Adipocyte (in vitro differentiated cells): ENCODE measurements around the gene DEPDC5.
"Not testable (repeated sequence)": the region's sequence is repeated elsewhere in the genome, so short reads cannot be mapped to it uniquely, and the experiment has no call there.

Source experiments
- DNase-seq: peaks from one replicate; pipeline ENCODE4 v3.0.0-alpha.2; 2015; ENCODE audit warnings: low read depth
- H3K27me3 ChIP-seq: replicated peaks from 2 replicates; pipeline ENCODE4 v1.7.0; 2013; ENCODE audit warnings: mild to moderate bottlenecking, low read length, moderate library complexity; ENCODE audit not compliant: control insufficient read depth, insufficient read depth
- H3K36me3 ChIP-seq: 2 replicates; pipeline ENCODE4 v1.7.0; 2013; ENCODE audit warnings: low read length, mild to moderate bottlenecking, moderate library complexity; ENCODE audit not compliant: control insufficient read depth, insufficient read depth, severe bottlenecking
- H3K4me1 ChIP-seq: 2 replicates; pipeline ENCODE4 v1.7.0; 2013; ENCODE audit warnings: mild to moderate bottlenecking, low read length, moderate library complexity; ENCODE audit not compliant: control insufficient read depth, insufficient read depth
- H3K4me3 ChIP-seq: 2 replicates; pipeline ENCODE4 v1.7.0; 2013; ENCODE audit warnings: mild to moderate bottlenecking, low read length, moderate library complexity
- H3K9ac ChIP-seq: 2 replicates; pipeline ENCODE4 v1.7.0; 2013; ENCODE audit warnings: mild to moderate bottlenecking, low read length, moderate library complexity
- H3K9me3 ChIP-seq: 2 replicates; pipeline ENCODE4 v1.7.0; 2013; ENCODE audit warnings: mild to moderate bottlenecking, low read length, moderate library complexity; ENCODE audit not compliant: control insufficient read depth

Gene DEPDC5

GRCh38 chr22:31790240-31790639 is 36.4 kb downstream of the DEPDC5 start:
- no peaks in the 10 kb centered on the region for H3K27me3 ChIP-seq
- H3K9me3 ChIP-seq, result no peaks in the 10 kb centered on the region
- no peak overlapping the region for H3K9ac ChIP-seq
- DNase-seq, result no peak
- no peak overlapping the region for H3K4me3 ChIP-seq
- H3K36me3 ChIP-seq, result peaks cover 35% of the 10 kb centered on the region
- no peaks in the 10 kb centered on the region for H3K4me1 ChIP-seq

- H3K36me3 ChIP-seq, result peaks cover 54% of the 10 kb centered on the region
- not testable (repeated sequence) for H3K27me3 ChIP-seq, H3K4me3 ChIP-seq, H3K9me3 ChIP-seq, H3K4me1 ChIP-seq, DNase-seq, H3K9ac ChIP-seq
Measured at GRCh38 chr22:31799358-31799757, 45.5 kb downstream of the DEPDC5 start.

- Histone ChIP-seq H3K4me1 (no peaks in the 10 kb centered on the region), H3K9me3 (no peaks in the 10 kb centered on the region), H3K9ac (no peak overlapping the region), H3K4me3 (no peak overlapping the region), H3K27me3 (no peaks in the 10 kb centered on the region), H3K36me3 (peaks cover 57% of the 10 kb centered on the region)
- DNase-seq, result no peak
Measured at GRCh38 chr22:31800065-31800464, 46.2 kb downstream of the DEPDC5 start.

- peaks cover 65% of the 10 kb centered on the region for H3K36me3 ChIP-seq
- H3K9me3 ChIP-seq, result not testable (repeated sequence)
Measured at GRCh38 chr22:31800861-31801260, 47.0 kb downstream of the DEPDC5 start.

GRCh38 chr22:31802575-31802974 is 48.8 kb downstream of the DEPDC5 start:
- Histone ChIP-seq H3K9me3 (no peaks in the 10 kb centered on the region), H3K27me3 (no peaks in the 10 kb centered on the region), H3K4me3 (no peak overlapping the region), H3K36me3 (peaks cover 74% of the 10 kb centered on the region), H3K4me1 (no peaks in the 10 kb centered on the region), H3K9ac (no peak overlapping the region)
- no peak for DNase-seq

More at GRCh38 chr22:31800861-31801260, 47.0 kb downstream of the DEPDC5 start:
- not testable (repeated sequence) for H3K9ac ChIP-seq, H3K4me3 ChIP-seq, H3K4me1 ChIP-seq, DNase-seq, H3K27me3 ChIP-seq

- H3K36me3 ChIP-seq, result peaks cover 76% of the 10 kb centered on the region
- no peak overlapping the region for H3K4me3 ChIP-seq
- no peak for DNase-seq
Measured at GRCh38 chr22:31806751-31807150, 52.9 kb downstream of the DEPDC5 start.

GRCh38 chr22:31812977-31813605 is 59.3 kb downstream of the DEPDC5 start:
- DNase-seq, result no peak
- Histone ChIP-seq H3K4me3 (no peak overlapping the region), H3K36me3 (peaks cover 60% of the 10 kb centered on the region)

More at GRCh38 chr22:31806751-31807150, 52.9 kb downstream of the DEPDC5 start:
- no peaks in the 10 kb centered on the region for H3K27me3 ChIP-seq
- H3K9me3 ChIP-seq, result no peaks in the 10 kb centered on the region
- no peaks in the 10 kb centered on the region for H3K4me1 ChIP-seq
- H3K9ac ChIP-seq, result no peak overlapping the region

GRCh38 chr22:31813898-31814297 is 60.1 kb downstream of the DEPDC5 start:
- not testable (repeated sequence) for H3K9me3 ChIP-seq, H3K27me3 ChIP-seq, H3K4me3 ChIP-seq, DNase-seq, H3K9ac ChIP-seq
- H3K4me1 ChIP-seq, result peaks cover 12% of the 10 kb centered on the region
- H3K36me3 ChIP-seq, result peaks cover 59% of the 10 kb centered on the region

More at GRCh38 chr22:31812977-31813605, 59.3 kb downstream of the DEPDC5 start:
- no peaks in the 10 kb centered on the region for H3K9me3 ChIP-seq
- no peak overlapping the region for H3K9ac ChIP-seq
- H3K27me3 ChIP-seq, result no peaks in the 10 kb centered on the region
- H3K4me1 ChIP-seq, result peaks cover 4% of the 10 kb centered on the region

GRCh38 chr22:31814942-31815341 is 61.1 kb downstream of the DEPDC5 start:
- H3K4me1 ChIP-seq, result peaks cover 12% of the 10 kb centered on the region
- no peak overlapping the region for H3K4me3 ChIP-seq
- H3K36me3 ChIP-seq, result peaks cover 64% of the 10 kb centered on the region
- no peak overlapping the region for H3K9ac ChIP-seq
- no peaks in the 10 kb centered on the region for H3K9me3 ChIP-seq
- DNase-seq, result no peak
- no peaks in the 10 kb centered on the region for H3K27me3 ChIP-seq

GRCh38 chr22:31815383-31815814 is 61.6 kb downstream of the DEPDC5 start:
- peaks cover 12% of the 10 kb centered on the region for H3K4me1 ChIP-seq
- not testable (repeated sequence) for DNase-seq, H3K9ac ChIP-seq, H3K9me3 ChIP-seq, H3K27me3 ChIP-seq, H3K4me3 ChIP-seq
- peaks cover 64% of the 10 kb centered on the region for H3K36me3 ChIP-seq

- H3K9ac ChIP-seq, result no peak overlapping the region
- H3K36me3 ChIP-seq, result peaks cover 64% of the 10 kb centered on the region
Measured at GRCh38 chr22:31816750-31817149, 62.9 kb downstream of the DEPDC5 start.

More at GRCh38 chr22:31816750-31817149, 62.9 kb downstream of the DEPDC5 start:
- H3K4me1 ChIP-seq, result peaks cover 12% of the 10 kb centered on the region
- no peak overlapping the region for H3K4me3 ChIP-seq
- no peaks in the 10 kb centered on the region for H3K27me3 ChIP-seq
- H3K9me3 ChIP-seq, result no peaks in the 10 kb centered on the region
- DNase-seq, result no peak
